Mammary epithelial cell (primary cell): ENCODE data around the gene PATE1.

Experiments
- CTCF ChIP-seq, 2 donors: IDR thresholded peaks in 1 of 2; conservative IDR thresholded peaks in 1 of 2; 2 replicates each; pipeline ENCODE4 v1.5.1; 2011 to 2012; ENCODE audit warnings: inconsistent platforms in 2 of 2, low read length in 2 of 2, mild to moderate bottlenecking in 2 of 2, control low read depth in 1 of 2, low read depth in 1 of 2; ENCODE audit not compliant: insufficient read depth in 1 of 2; ENCODE audit errors: extremely low read depth in 1 of 2
- EZH2 ChIP-seq: IDR thresholded peaks from 2 replicates; pipeline ENCODE4 v1.6.1; 2012; ENCODE audit warnings: low read length, inconsistent platforms, borderline replicate concordance

- peak; percentile 17 to 52 for TF ChIP-seq CTCF (conservative IDR thresholded peaks at IDR 0.05 in 1 of 2, IDR thresholded peaks at IDR 0.05 in 1 of 2; ENCODE audit: extremely low read depth in 1 of 2, insufficient read depth in 1 of 2, low read depth in 1 of 2, low read length in 2 of 2)
- no peak for TF ChIP-seq EZH2
Observed at GRCh38 chr11:125724125-125724524, 22.0 kb upstream of the PATE1 start.
